Neural cell (in vitro differentiated cells): ENCODE measurements around the gene SFT2D2. TPM values are rescaled to one million over a fixed set of nuclear protein-coding genes. Genes with fewer than 3 reads are reported as not detected.

Experiments
- H2AFZ ChIP-seq: fragments of 200-600, 300-800 bp; sonication (generic), shearing (Covaris generic); 2 replicates; pipeline ENCODE4 v1.6.0; 2014; ENCODE audit warnings: low read depth, mild to moderate bottlenecking, antibody characterized with exemption, low read length, moderate library complexity
- H3F3A ChIP-seq: fragments of 200-600 bp; shearing (Covaris generic); 2 replicates; pipeline ENCODE4 v1.6.1; 2016; ENCODE audit warnings: mild to moderate bottlenecking, moderate library complexity, mixed read lengths, antibody characterized with exemption, low read length; ENCODE audit not compliant: insufficient read depth, poor library complexity, severe bottlenecking
- H3K27ac ChIP-seq: fragments of 200-600, 300-800 bp; sonication (generic), shearing (Covaris generic); 2 replicates; pipeline ENCODE4 v1.5.1; 2014; ENCODE audit warnings: mild to moderate bottlenecking, low read length, moderate library complexity
- H3K27me3 ChIP-seq: fragments of 300-800, 200-600 bp; sonication (generic), shearing (Covaris generic); 2 replicates; pipeline ENCODE4 v1.6.0; 2014; ENCODE audit warnings: mild to moderate bottlenecking, low read depth, low read length, moderate library complexity; ENCODE audit not compliant: insufficient read depth
- H3K36me3 ChIP-seq: fragments of 300-800, 200-600 bp; sonication (generic), shearing (Covaris generic); 2 replicates; pipeline ENCODE4 v1.5.1; 2014; ENCODE audit warnings: mild to moderate bottlenecking, antibody characterized with exemption, low read length, moderate library complexity; ENCODE audit not compliant: insufficient read depth
- H3K4me2 ChIP-seq: fragments of 300-800, 200-600 bp; sonication (generic), shearing (Covaris generic); 2 replicates; pipeline ENCODE4 v1.6.0; 2014; ENCODE audit warnings: mild to moderate bottlenecking, low read length
- H3K4me3 ChIP-seq: fragments of 300-800, 200-600 bp; sonication (generic), shearing (Covaris generic); 2 replicates; pipeline ENCODE4 v1.5.1; 2014; ENCODE audit warnings: mild to moderate bottlenecking, low read length, moderate library complexity
- H3K79me2 ChIP-seq: fragments of 200-600 bp; shearing (Covaris generic); replicated peaks from 2 replicates; pipeline ENCODE4 v1.6.0; 2014; ENCODE audit warnings: mild to moderate bottlenecking, low read length, moderate library complexity; ENCODE audit not compliant: insufficient read depth
- H3K9ac ChIP-seq: fragments of 300-800, 200-600 bp; sonication (generic), shearing (Covaris generic); 2 replicates; pipeline ENCODE4 v1.6.1; 2016; ENCODE audit warnings: mild to moderate bottlenecking, low read length, mixed read lengths
- H3K9me2 ChIP-seq: fragments of 200-600 bp; shearing (Covaris generic); 2 replicates; pipeline ENCODE4 v1.6.1; 2016; ENCODE audit warnings: mild to moderate bottlenecking, low read length, mixed read lengths; ENCODE audit not compliant: insufficient read depth
- H3K9me3 ChIP-seq: fragments of 200-600, 300-800 bp; sonication (generic), shearing (Covaris generic); 2 replicates; pipeline ENCODE4 v1.6.1; 2016; ENCODE audit warnings: mild to moderate bottlenecking, mixed run types, low read length, moderate library complexity, mixed read lengths
- H4K20me1 ChIP-seq: fragments of 200-600 bp; shearing (Covaris generic); 2 replicates; pipeline ENCODE4 v1.6.1; 2016; ENCODE audit warnings: mild to moderate bottlenecking, mixed run types; ENCODE audit not compliant: insufficient read depth
- CTCF ChIP-seq: fragments of 450-650 bp; IDR thresholded peaks from 2 replicates; pipeline ENCODE4 v1.5.1; 2014; ENCODE audit warnings: antibody characterized with exemption, mild to moderate bottlenecking, moderate library complexity; ENCODE audit not compliant: poor library complexity, severe bottlenecking
- EP300 ChIP-seq: fragments of 450-650 bp; conservative IDR thresholded peaks from 2 replicates; pipeline ENCODE4 v1.6.1; 2014; ENCODE audit warnings: antibody characterized with exemption, mild to moderate bottlenecking, moderate library complexity; ENCODE audit not compliant: poor library complexity, severe bottlenecking
- EZH2 ChIP-seq: fragments of 200-600, 300-800 bp; shearing (Covaris generic), sonication (generic); IDR thresholded peaks from 2 replicates; pipeline ENCODE4 v1.6.1; 2014; ENCODE audit warnings: antibody characterized with exemption, low read length, borderline replicate concordance, mild to moderate bottlenecking; ENCODE audit not compliant: insufficient read depth, poor library complexity, severe bottlenecking
- MXI1 ChIP-seq: fragments of 450-650 bp; conservative IDR thresholded peaks from 2 replicates; pipeline ENCODE4 v1.6.1; 2014; ENCODE audit warnings: antibody characterized with exemption, mild to moderate bottlenecking; ENCODE audit not compliant: poor library complexity, severe bottlenecking
- POLR2AphosphoS5 ChIP-seq: IDR thresholded peaks from 2 replicates; pipeline ENCODE4 v1.6.1; 2012
- RAD21 ChIP-seq: fragments of 450-650 bp; conservative IDR thresholded peaks from 2 replicates; pipeline ENCODE4 v1.6.1; 2014; ENCODE audit warnings: antibody characterized with exemption, mild to moderate bottlenecking, moderate library complexity
- REST ChIP-seq: IDR thresholded peaks from 2 replicates; pipeline ENCODE4 v1.6.1; 2012; ENCODE audit warnings: borderline replicate concordance
- SMC3 ChIP-seq: fragments of 450-650 bp; conservative IDR thresholded peaks from 2 replicates; pipeline ENCODE4 v1.6.1; 2014; ENCODE audit warnings: antibody characterized with exemption, mild to moderate bottlenecking, moderate library complexity; ENCODE audit not compliant: poor library complexity
- TAF1 ChIP-seq: IDR thresholded peaks from 2 replicates; pipeline ENCODE4 v1.6.1; 2012; ENCODE audit warnings: low read depth
- polyA plus RNA-seq: library from polyadenylated mRNA; depleted of rRNA; stranded (reverse); fragments of >200 nt; gene quantifications from 2 replicates; pipeline ENCODE4 v1.2.3, GENCODE V29; 2014

The SFT2D2 gene
- polyA plus RNA-seq, 1 donor from 2014 or later = 8.3 TPM

- H3K27ac ChIP-seq = no peak overlapping the region
- H3K36me3 ChIP-seq = no peaks in the 10 kb centered on the region
- H3K9me2 ChIP-seq = no peaks in the 10 kb centered on the region
- H4K20me1 ChIP-seq = no peaks in the 10 kb centered on the region
- H3K9ac ChIP-seq = no peak overlapping the region
- H3K27me3 ChIP-seq = no peaks in the 10 kb centered on the region
- no peak overlapping the region for H2AFZ ChIP-seq
- no peaks in the 10 kb centered on the region for H3K9me3 ChIP-seq
- H3K4me3 ChIP-seq = no peak overlapping the region
- no peaks in the 10 kb centered on the region for H3F3A ChIP-seq
- H3K79me2 ChIP-seq = no peaks in the 10 kb centered on the region
- no peak overlapping the region for H3K4me2 ChIP-seq
- TF ChIP-seq RAD21 = no peak
- TF ChIP-seq MXI1 = no peak
- no peak for TF ChIP-seq EZH2
- no peak for TF ChIP-seq EP300
- TF ChIP-seq TAF1 = no peak
- no peak for TF ChIP-seq SMC3
- no peak for TF ChIP-seq POLR2AphosphoS5
- TF ChIP-seq CTCF = no peak
- TF ChIP-seq REST = no peak
Observed at GRCh38 chr1:168300626-168301025, 74.8 kb downstream of the SFT2D2 start.

GRCh38 chr1:168301664-168302320, 76.0 kb downstream of the SFT2D2 start:
- Histone ChIP-seq H3K27me3 (no peaks in the 10 kb centered on the region), H2AFZ (no peak overlapping the region), H3K27ac (no peak overlapping the region), H3K4me3 (no peak overlapping the region), H3K79me2 (no peaks in the 10 kb centered on the region), H3K9ac (no peak overlapping the region), H3K9me2 (no peaks in the 10 kb centered on the region), H4K20me1 (no peaks in the 10 kb centered on the region), H3K36me3 (no peaks in the 10 kb centered on the region), H3F3A (no peaks in the 10 kb centered on the region), H3K4me2 (no peak overlapping the region), H3K9me3 (no peaks in the 10 kb centered on the region)
- no peak for TF ChIP-seq POLR2AphosphoS5
- TF ChIP-seq RAD21 = no peak
- TF ChIP-seq EP300 = no peak
- TF ChIP-seq REST = no peak
- no peak for TF ChIP-seq TAF1
- no peak for TF ChIP-seq SMC3
- no peak for TF ChIP-seq CTCF
- no peak for TF ChIP-seq EZH2
